ENCODE data around the gene OBSCN.

Gene OBSCN

DNA sequence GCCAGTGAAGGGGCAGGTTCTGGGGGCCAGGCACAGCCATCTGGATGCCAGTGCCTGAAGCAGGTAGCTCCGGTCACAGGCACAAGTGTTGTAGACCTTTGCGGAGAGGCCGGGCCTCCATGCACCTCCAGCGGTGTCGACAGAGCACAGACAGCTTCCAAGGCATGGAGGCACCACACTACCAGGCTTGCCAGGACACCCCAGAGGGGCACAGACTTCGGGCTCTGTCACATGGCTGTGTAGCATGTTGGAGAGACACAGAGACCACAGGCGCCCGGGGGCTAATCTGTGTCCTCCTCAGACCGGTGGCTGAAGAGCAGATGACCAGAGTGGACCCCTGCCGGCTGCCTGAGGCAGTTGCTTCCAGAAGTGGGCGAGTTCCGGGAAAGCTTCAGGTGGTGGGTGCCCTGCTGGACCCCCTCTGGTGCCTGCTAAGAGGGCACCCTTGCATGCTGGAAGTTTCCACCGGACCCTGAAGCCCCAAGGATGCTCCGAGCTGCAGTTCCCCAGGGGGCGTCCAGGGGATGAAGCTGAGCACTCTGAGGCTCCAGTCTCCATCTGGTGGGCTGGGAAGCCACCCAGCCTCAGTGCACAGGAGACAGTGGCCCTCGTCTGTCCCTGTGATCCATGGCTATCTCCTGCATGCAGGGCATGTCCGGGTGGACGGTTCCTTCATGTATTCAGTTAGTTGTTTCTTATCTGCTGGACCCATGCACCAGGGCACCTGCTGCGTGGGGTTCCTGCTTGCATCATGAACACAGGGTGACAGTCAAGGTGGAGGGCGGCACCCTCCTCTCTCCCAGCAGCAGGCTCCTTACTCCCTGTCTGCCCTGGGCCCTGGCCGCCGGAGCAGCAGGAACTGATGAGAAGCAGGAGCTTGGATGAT lies 82.4 kb downstream of the OBSCN start:
- no peaks in the 10 kb centered on the region for H3K9me2 ChIP-seq (ENCODE audit: low read depth, low read length)
- H2AFZ ChIP-seq (ENCODE audit: low read length) = no peak overlapping the region
- no peak overlapping the region for H3K27ac ChIP-seq (ENCODE audit: low read depth, low read length, poor library complexity, severe bottlenecking)
- no peaks in the 10 kb centered on the region for H3K4me1 ChIP-seq (ENCODE audit: insufficient read depth, low read length, severe bottlenecking)
- no peaks in the 10 kb centered on the region for H4K20me1 ChIP-seq (ENCODE audit: insufficient read depth, low read length)
- H3K9ac ChIP-seq (ENCODE audit: low read length) = no peak overlapping the region
- H3K4me3 ChIP-seq (ENCODE audit: low read depth, low read length, poor library complexity, severe bottlenecking) = no peak overlapping the region
- H3K36me3 ChIP-seq (ENCODE audit: insufficient read depth, low read length) = no peaks in the 10 kb centered on the region
- no peaks in the 10 kb centered on the region for H3F3A ChIP-seq (ENCODE audit: insufficient read depth, low read length)
- H3K27me3 ChIP-seq (ENCODE audit: insufficient read depth, low read length) = 0 out of 2 replicates have a peak, but pooled peaks cover 3% of the 10 kb centered on the region
- no peak overlapping the region for H3K4me2 ChIP-seq (ENCODE audit: low read length)
- H3K9me3 ChIP-seq (ENCODE audit: low read length) = no peaks in the 10 kb centered on the region
- H3K79me2 ChIP-seq (ENCODE audit: insufficient read depth, low read length) = no peaks in the 10 kb centered on the region
- TF ChIP-seq, protein P1, sequence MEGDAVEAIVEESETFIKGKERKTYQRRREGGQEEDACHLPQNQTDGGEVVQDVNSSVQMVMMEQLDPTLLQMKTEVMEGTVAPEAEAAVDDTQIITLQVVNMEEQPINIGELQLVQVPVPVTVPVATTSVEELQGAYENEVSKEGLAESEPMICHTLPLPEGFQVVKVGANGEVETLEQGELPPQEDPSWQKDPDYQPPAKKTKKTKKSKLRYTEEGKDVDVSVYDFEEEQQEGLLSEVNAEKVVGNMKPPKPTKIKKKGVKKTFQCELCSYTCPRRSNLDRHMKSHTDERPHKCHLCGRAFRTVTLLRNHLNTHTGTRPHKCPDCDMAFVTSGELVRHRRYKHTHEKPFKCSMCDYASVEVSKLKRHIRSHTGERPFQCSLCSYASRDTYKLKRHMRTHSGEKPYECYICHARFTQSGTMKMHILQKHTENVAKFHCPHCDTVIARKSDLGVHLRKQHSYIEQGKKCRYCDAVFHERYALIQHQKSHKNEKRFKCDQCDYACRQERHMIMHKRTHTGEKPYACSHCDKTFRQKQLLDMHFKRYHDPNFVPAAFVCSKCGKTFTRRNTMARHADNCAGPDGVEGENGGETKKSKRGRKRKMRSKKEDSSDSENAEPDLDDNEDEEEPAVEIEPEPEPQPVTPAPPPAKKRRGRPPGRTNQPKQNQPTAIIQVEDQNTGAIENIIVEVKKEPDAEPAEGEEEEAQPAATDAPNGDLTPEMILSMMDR (IDR thresholded peaks at IDR 0.05; ENCODE audit: low read length) = no peak
- TF ChIP-seq EZH2 (IDR thresholded peaks at IDR 0.05; ENCODE audit: borderline replicate concordance, low read length) = no peak

DNA sequence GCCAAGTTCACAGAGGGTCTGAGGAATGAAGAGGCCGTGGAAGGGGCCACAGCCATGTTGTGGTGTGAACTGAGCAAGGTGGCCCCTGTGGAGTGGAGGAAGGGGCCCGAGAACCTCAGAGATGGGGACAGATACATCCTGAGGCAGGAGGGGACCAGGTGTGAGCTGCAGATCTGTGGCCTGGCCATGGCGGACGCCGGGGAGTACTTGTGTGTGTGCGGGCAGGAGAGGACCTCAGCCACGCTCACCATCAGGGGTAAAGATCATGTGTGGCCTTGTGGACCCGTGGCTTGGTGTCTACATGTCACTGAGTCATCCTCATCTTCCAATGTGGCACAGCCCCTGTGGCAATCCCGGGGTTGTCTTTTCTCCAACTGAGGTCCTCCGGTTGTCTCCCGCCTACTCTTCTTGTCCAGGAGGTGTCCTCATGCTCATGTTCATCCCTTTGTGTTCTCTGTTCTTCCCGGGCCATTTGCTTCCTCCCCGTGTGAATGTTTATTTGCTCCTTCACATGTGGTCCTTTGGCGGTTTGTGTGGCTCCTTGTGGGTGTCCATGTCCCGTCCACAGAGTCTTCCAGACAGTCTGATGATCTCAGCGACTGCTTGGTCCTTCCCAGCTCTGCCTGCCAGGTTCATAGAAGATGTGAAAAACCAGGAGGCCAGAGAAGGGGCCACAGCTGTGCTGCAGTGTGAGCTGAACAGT lies 84.2 kb downstream of the OBSCN start:
- H3F3A ChIP-seq (ENCODE audit: insufficient read depth, low read length) = no peaks in the 10 kb centered on the region
- H3K9ac ChIP-seq (ENCODE audit: low read length) = no peak overlapping the region
- H3K4me1 ChIP-seq (ENCODE audit: insufficient read depth, low read length, severe bottlenecking) = no peaks in the 10 kb centered on the region
- no peaks in the 10 kb centered on the region for H3K79me2 ChIP-seq (ENCODE audit: insufficient read depth, low read length)
- TF ChIP-seq, protein P1 (IDR thresholded peaks at IDR 0.05; ENCODE audit: low read length) = no peak
- no peak for TF ChIP-seq EZH2 (IDR thresholded peaks at IDR 0.05; ENCODE audit: borderline replicate concordance, low read length)
- H3K9me2 ChIP-seq (ENCODE audit: low read depth, low read length) = no peaks in the 10 kb centered on the region
- no peaks in the 10 kb centered on the region for H4K20me1 ChIP-seq (ENCODE audit: insufficient read depth, low read length)
- no peak overlapping the region for H2AFZ ChIP-seq (ENCODE audit: low read length)
- no peak overlapping the region for H3K4me3 ChIP-seq (ENCODE audit: low read depth, low read length, poor library complexity, severe bottlenecking)
- no peaks in the 10 kb centered on the region for H3K9me3 ChIP-seq (ENCODE audit: low read length)
- no peak overlapping the region for H3K4me2 ChIP-seq (ENCODE audit: low read length)
- H3K27me3 ChIP-seq (ENCODE audit: insufficient read depth, low read length) = peaks cover 9% of the 10 kb centered on the region; the same call in 1 of the 2 replicates
- no peak overlapping the region for H3K27ac ChIP-seq (ENCODE audit: low read depth, low read length, poor library complexity, severe bottlenecking)
- no peaks in the 10 kb centered on the region for H3K36me3 ChIP-seq (ENCODE audit: insufficient read depth, low read length)

DNA sequence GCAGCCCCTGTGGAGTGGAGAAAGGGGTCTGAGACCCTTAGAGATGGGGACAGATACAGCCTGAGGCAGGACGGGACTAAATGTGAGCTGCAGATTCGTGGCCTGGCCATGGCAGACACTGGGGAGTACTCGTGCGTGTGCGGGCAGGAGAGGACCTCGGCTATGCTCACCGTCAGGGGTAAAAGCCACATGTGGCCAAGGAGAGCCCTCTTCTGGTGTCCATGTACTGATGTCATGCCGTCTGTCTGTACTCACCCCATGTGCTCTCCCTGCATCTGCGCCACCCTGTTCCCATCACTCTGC lies 84.7 kb downstream of the OBSCN start:
- no peak overlapping the region for H3K4me2 ChIP-seq (ENCODE audit: low read length)
- H3K9me3 ChIP-seq (ENCODE audit: low read length) = no peaks in the 10 kb centered on the region
- no peaks in the 10 kb centered on the region; the same call in 1 of the 2 replicates for H3K36me3 ChIP-seq (ENCODE audit: insufficient read depth, low read length)
- H3K4me3 ChIP-seq (ENCODE audit: low read depth, low read length, poor library complexity, severe bottlenecking) = no peak overlapping the region
- H3F3A ChIP-seq (ENCODE audit: insufficient read depth, low read length) = no peaks in the 10 kb centered on the region
- H2AFZ ChIP-seq (ENCODE audit: low read length) = no peak overlapping the region
- TF ChIP-seq EZH2 (IDR thresholded peaks at IDR 0.05; ENCODE audit: borderline replicate concordance, low read length) = no peak
- no peak overlapping the region for H3K27ac ChIP-seq (ENCODE audit: low read depth, low read length, poor library complexity, severe bottlenecking)
- H3K4me1 ChIP-seq (ENCODE audit: insufficient read depth, low read length, severe bottlenecking) = no peaks in the 10 kb centered on the region
- peaks cover 11% of the 10 kb centered on the region; the same call in 1 of the 2 replicates for H3K27me3 ChIP-seq (ENCODE audit: insufficient read depth, low read length)
- no peak overlapping the region for H3K9ac ChIP-seq (ENCODE audit: low read length)
- no peaks in the 10 kb centered on the region for H3K9me2 ChIP-seq (ENCODE audit: low read depth, low read length)
- no peaks in the 10 kb centered on the region for H3K79me2 ChIP-seq (ENCODE audit: insufficient read depth, low read length)
- H4K20me1 ChIP-seq (ENCODE audit: insufficient read depth, low read length) = no peaks in the 10 kb centered on the region
